ENCODE measurements around the gene WAC. TPM values are rescaled to one million over a fixed set of nuclear protein-coding genes. Genes with fewer than 3 reads are reported as not detected.
"Not testable (repeated sequence)": the region's sequence is repeated elsewhere in the genome, so short reads cannot be mapped to it uniquely, and the experiment has no call there.

Gene WAC
- total and polyA plus RNA-seq, 4 donors = 53.7 to 149 (median 90.2) TPM

- H3K36me3 ChIP-seq (ENCODE audit: control insufficient read depth in 1 of 2, insufficient read depth in 2 of 2, low read length in 1 of 2); ATAC-seq (ENCODE audit: low FRiP score); intact Hi-C loops (cut with DNase I); H3K9me3 ChIP-seq (ENCODE audit: control insufficient read depth, low read length); H3K27me3 ChIP-seq (ENCODE audit: control insufficient read depth in 1 of 2, insufficient read depth in 2 of 2, low read length in 1 of 2); H3K4me1 ChIP-seq (ENCODE audit: control insufficient read depth in 1 of 2, insufficient read depth in 2 of 2, low read length in 2 of 2); DNase-seq; H3K4me3 ChIP-seq (ENCODE audit: low read length in 2 of 2); H3K27ac ChIP-seq (ENCODE audit: low read depth in 1 of 2, low read length in 2 of 2): not testable (repeated sequence)
- 98 to 100% methylated on average over 11 of the region's 11 CpGs for WGBS, 2 donors
These were observed 11.0 kb upstream of the WAC start for GRCh38 chr10:28521961-28522360.

- Histone ChIP-seq H3K4me3 (ENCODE audit: low read length in 2 of 2) (no peak overlapping the region), H3K4me1 (ENCODE audit: control insufficient read depth in 1 of 2, insufficient read depth in 2 of 2, low read length in 2 of 2) (no peaks in the 10 kb centered on the region), H3K9me3 (ENCODE audit: control insufficient read depth, low read length) (no peaks in the 10 kb centered on the region), H3K27me3 (ENCODE audit: control insufficient read depth in 1 of 2, insufficient read depth in 2 of 2, low read length in 1 of 2) (no peaks in the 10 kb centered on the region), H3K36me3 (ENCODE audit: control insufficient read depth in 1 of 2, insufficient read depth in 2 of 2, low read length in 1 of 2) (peaks cover 0 to 2% of the 10 kb centered on the region in 2 donors), H3K27ac (ENCODE audit: low read depth in 1 of 2, low read length in 2 of 2) (no peak overlapping the region)
- WGBS, 2 donors = 94 to 97% methylated on average over 2 of the region's 2 CpGs
- intact Hi-C loops (cut with DNase I) = no loop called here
- ATAC-seq (ENCODE audit: low FRiP score) = no peak
- DNase-seq = no peak
These were observed 9.1 kb upstream of the WAC start for GRCh38 chr10:28523725-28524252.

GRCh38 chr10:28530751-28531150, 2.2 kb upstream of the WAC start:
- H3K4me1 ChIP-seq (ENCODE audit: control insufficient read depth in 1 of 2, insufficient read depth in 2 of 2, low read length in 2 of 2) = no peaks in the 10 kb centered on the region
- H3K27me3 ChIP-seq (ENCODE audit: control insufficient read depth in 1 of 2, insufficient read depth in 2 of 2, low read length in 1 of 2) = no peaks in the 10 kb centered on the region
- H3K36me3 ChIP-seq (ENCODE audit: control insufficient read depth in 1 of 2, insufficient read depth in 2 of 2, low read length in 1 of 2) = peaks cover 0 to 1% of the 10 kb centered on the region in 2 donors
- H3K27ac ChIP-seq (ENCODE audit: low read depth in 1 of 2, low read length in 2 of 2) = no peak overlapping the region
- ATAC-seq (ENCODE audit: low FRiP score) (no peak), DNase-seq (no peak)
- no peaks in the 10 kb centered on the region for H3K9me3 ChIP-seq (ENCODE audit: control insufficient read depth, low read length)
- no peak overlapping the region for H3K4me3 ChIP-seq (ENCODE audit: low read length in 2 of 2)
- WGBS, 2 donors = 76 to 84% methylated on average over 3 of the region's 3 CpGs
- intact Hi-C loops (cut with DNase I) = no loop called here

GRCh38 chr10:28533186-28533564, 257 bp downstream of the WAC start:
- 0 to 1% methylated on average over 1 to 52 of the region's 52 CpGs for WGBS, 2 donors
- Histone ChIP-seq H3K36me3 (ENCODE audit: control insufficient read depth in 1 of 2, insufficient read depth in 2 of 2, low read length in 1 of 2) (peaks cover 0 to 1% of the 10 kb centered on the region in 2 donors), H3K4me1 (ENCODE audit: control insufficient read depth in 1 of 2, insufficient read depth in 2 of 2, low read length in 2 of 2) (no peaks in the 10 kb centered on the region), H3K27me3 (ENCODE audit: control insufficient read depth in 1 of 2, insufficient read depth in 2 of 2, low read length in 1 of 2) (no peaks in the 10 kb centered on the region), H3K9me3 (ENCODE audit: control insufficient read depth, low read length) (no peaks in the 10 kb centered on the region), H3K27ac (ENCODE audit: low read depth in 1 of 2, low read length in 2 of 2) (peak overlapping the region; percentile 79 to 91), H3K4me3 (ENCODE audit: low read length in 2 of 2) (peak overlapping the region; percentile 91 to 95)
- intact Hi-C loops (cut with DNase I) = no loop called here
- ATAC-seq (ENCODE audit: low FRiP score) (no peak), DNase-seq (no peak)

GRCh38 chr10:28533571-28534304, 820 bp downstream of the WAC start:
- peak overlapping the region; percentile 91 to 95 for H3K4me3 ChIP-seq (ENCODE audit: low read length in 2 of 2)
- DNase-seq (peak; percentile 80 to 92), ATAC-seq (ENCODE audit: low FRiP score) (peak; percentile 33)
- H3K36me3 ChIP-seq (ENCODE audit: control insufficient read depth in 1 of 2, insufficient read depth in 2 of 2, low read length in 1 of 2) = peaks cover 0 to 1% of the 10 kb centered on the region in 2 donors
- H3K27me3 ChIP-seq (ENCODE audit: control insufficient read depth in 1 of 2, insufficient read depth in 2 of 2, low read length in 1 of 2) = no peaks in the 10 kb centered on the region
- no peaks in the 10 kb centered on the region for H3K9me3 ChIP-seq (ENCODE audit: control insufficient read depth, low read length)
- no peaks in the 10 kb centered on the region for H3K4me1 ChIP-seq (ENCODE audit: control insufficient read depth in 1 of 2, insufficient read depth in 2 of 2, low read length in 2 of 2)
- 0 to 1% methylated on average over 45 to 64 of the region's 64 CpGs for WGBS, 2 donors
- intact Hi-C loops (cut with DNase I) = no loop called here
- H3K27ac ChIP-seq (ENCODE audit: low read depth in 1 of 2, low read length in 2 of 2) = peak overlapping the region; percentile 79 to 91

GRCh38 chr10:28535846-28536245, 2.9 kb downstream of the WAC start:
- no peak overlapping the region for H3K4me3 ChIP-seq (ENCODE audit: low read length in 2 of 2)
- intact Hi-C loops (cut with DNase I) = loop anchor here in 1 of 2 donors (5.0 kb wide), 1 partner anchor 46 kb away; no protein-coding TSS in a partner anchor
- no peaks in the 10 kb centered on the region for H3K4me1 ChIP-seq (ENCODE audit: control insufficient read depth in 1 of 2, insufficient read depth in 2 of 2, low read length in 2 of 2)
- H3K36me3 ChIP-seq (ENCODE audit: control insufficient read depth in 1 of 2, insufficient read depth in 2 of 2, low read length in 1 of 2) = peaks cover 0 to 1% of the 10 kb centered on the region in 2 donors
- DNase-seq = no peak
- no peaks in the 10 kb centered on the region for H3K27me3 ChIP-seq (ENCODE audit: control insufficient read depth in 1 of 2, insufficient read depth in 2 of 2, low read length in 1 of 2)
- WGBS, 2 donors = 95 to 98% methylated on average over 6 of the region's 6 CpGs
- no peaks in the 10 kb centered on the region for H3K9me3 ChIP-seq (ENCODE audit: control insufficient read depth, low read length)
- H3K27ac ChIP-seq (ENCODE audit: low read depth in 1 of 2, low read length in 2 of 2) = no peak overlapping the region
- ATAC-seq (ENCODE audit: low FRiP score) = no peak

- peaks cover 0 to 3% of the 10 kb centered on the region in 2 donors for H3K4me1 ChIP-seq (ENCODE audit: control insufficient read depth in 1 of 2, insufficient read depth in 2 of 2, low read length in 2 of 2)
These were observed 5.7 kb downstream of the WAC start for GRCh38 chr10:28538595-28538994.

GRCh38 chr10:28540145-28540544, 7.2 kb downstream of the WAC start:
- no peak overlapping the region for H3K4me3 ChIP-seq (ENCODE audit: low read length in 2 of 2)
- H3K36me3 ChIP-seq (ENCODE audit: control insufficient read depth in 1 of 2, insufficient read depth in 2 of 2, low read length in 1 of 2) = peaks cover 0 to 7% of the 10 kb centered on the region in 2 donors
- DNase-seq (no peak), ATAC-seq (ENCODE audit: low FRiP score) (no peak)
- no peak overlapping the region for H3K27ac ChIP-seq (ENCODE audit: low read depth in 1 of 2, low read length in 2 of 2)
- 71 to 77% methylated on average over 3 of the region's 3 CpGs for WGBS, 2 donors
- no peaks in the 10 kb centered on the region for H3K27me3 ChIP-seq (ENCODE audit: control insufficient read depth in 1 of 2, insufficient read depth in 2 of 2, low read length in 1 of 2)
- peaks cover 0 to 3% of the 10 kb centered on the region in 2 donors for H3K4me1 ChIP-seq (ENCODE audit: control insufficient read depth in 1 of 2, insufficient read depth in 2 of 2, low read length in 2 of 2)
- H3K9me3 ChIP-seq (ENCODE audit: control insufficient read depth, low read length) = no peaks in the 10 kb centered on the region
- intact Hi-C loops (cut with DNase I) = no loop called here

More at GRCh38 chr10:28538595-28538994, 5.7 kb downstream of the WAC start:
- no peak for ATAC-seq (ENCODE audit: low FRiP score)
- H3K4me3 ChIP-seq (ENCODE audit: low read length in 2 of 2) = no peak overlapping the region
- H3K9me3 ChIP-seq (ENCODE audit: control insufficient read depth, low read length) = no peaks in the 10 kb centered on the region
- DNase-seq = no peak
- H3K27ac ChIP-seq (ENCODE audit: low read depth in 1 of 2, low read length in 2 of 2) = no peak overlapping the region
- intact Hi-C loops (cut with DNase I) = loop anchor here in 1 of 2 donors (5.0 kb wide), 1 partner anchor 44 kb away; no protein-coding TSS in a partner anchor
- H3K27me3 ChIP-seq (ENCODE audit: control insufficient read depth in 1 of 2, insufficient read depth in 2 of 2, low read length in 1 of 2) = no peaks in the 10 kb centered on the region
- WGBS, 2 donors = 53 to 73% methylated on average over 1 of the region's 1 CpG
- peaks cover 0 to 5% of the 10 kb centered on the region in 2 donors for H3K36me3 ChIP-seq (ENCODE audit: control insufficient read depth in 1 of 2, insufficient read depth in 2 of 2, low read length in 1 of 2)
